CD4-positive, alpha-beta T cell (primary cell): ENCODE measurements around the gene SLC11A2. TPM values are rescaled to one million over a fixed set of nuclear protein-coding genes. Genes with fewer than 3 reads are reported as not detected.

Experiments
- ATAC-seq: fragments of 200-7000 bp; cut with Tn5 transposase; one replicate; pipeline ENCODE4 v1.10.0; 2022; ENCODE audit warnings: mild to moderate bottlenecking; ENCODE audit not compliant: poor library complexity
- CTCF ChIA-PET: fragments of 350-600 bp; sonication (Branson Sonifier 250); formaldehyde crosslinking; loops from one replicate; lab custom pipeline; 2021; ENCODE audit warnings: antibody characterized with exemption, inconsistent platforms; lab: Charles Lee
- POLR2A ChIA-PET: fragments of 350-600 bp; sonication (Branson Sonifier 250); formaldehyde crosslinking; loops from one replicate; lab custom pipeline; 2021; ENCODE audit warnings: antibody characterized with exemption, inconsistent platforms; lab: Charles Lee
- DNase-seq, 14 experiments: peaks; one replicate each; pipeline ENCODE4 v3.0.0-alpha.2; 2013 to 2020; ENCODE audit warnings: mixed read lengths in 2 of 14
- H3K27ac ChIP-seq, 2 donors: one replicate each; pipeline versions ENCODE4 v1.5.1 to v1.7.0; 2013; ENCODE audit warnings: low read length in 2 of 2, low read depth in 1 of 2, mild to moderate bottlenecking in 1 of 2
- H3K27me3 ChIP-seq, 2 experiments: 1 replicate in 1 of 2; 2 replicates in 1 of 2; pipeline versions ENCODE4 v1.6.1 to v1.7.0; 2013; ENCODE audit warnings: low read length in 2 of 2, control low read depth in 1 of 2, mild to moderate bottlenecking in 1 of 2, moderate library complexity in 1 of 2; ENCODE audit not compliant: insufficient read depth in 2 of 2, control insufficient read depth in 1 of 2
- H3K36me3 ChIP-seq: one replicate; pipeline ENCODE4 v1.6.1; 2013; ENCODE audit warnings: low read length, control low read depth; ENCODE audit not compliant: insufficient read depth
- H3K4me1 ChIP-seq: one replicate; pipeline ENCODE4 v1.6.1; 2013; ENCODE audit warnings: low read length, control low read depth; ENCODE audit not compliant: insufficient read depth
- H3K4me3 ChIP-seq: one replicate; pipeline ENCODE4 v1.5.1; 2013; ENCODE audit warnings: mild to moderate bottlenecking, low read length, moderate library complexity
- H3K9me3 ChIP-seq, 2 experiments: 1 replicate in 1 of 2; 2 replicates in 1 of 2; pipeline versions ENCODE4 v1.6.1 to v1.7.0; 2013; ENCODE audit warnings: low read length in 2 of 2, mild to moderate bottlenecking in 2 of 2, control low read depth in 1 of 2, moderate library complexity in 1 of 2; ENCODE audit not compliant: control insufficient read depth in 1 of 2, insufficient read depth in 1 of 2
- H3K27ac Mint-ChIP-seq: one replicate; pipeline ENCODE4 v1.8.0; 2020; ENCODE audit warnings: mixed read lengths
- H3K27me3 Mint-ChIP-seq: one replicate; pipeline ENCODE4 v1.8.0; 2021; ENCODE audit warnings: mixed read lengths
- H3K36me3 Mint-ChIP-seq: one replicate; pipeline ENCODE4 v1.8.0; 2021; ENCODE audit warnings: low read depth, mixed read lengths
- H3K4me1 Mint-ChIP-seq: one replicate; pipeline ENCODE4 v1.8.0; 2021; ENCODE audit warnings: low read depth, mixed read lengths
- H3K4me3 Mint-ChIP-seq: one replicate; pipeline ENCODE4 v1.8.0; 2020; ENCODE audit warnings: mild to moderate bottlenecking, mixed read lengths
- H3K9me3 Mint-ChIP-seq: one replicate; pipeline ENCODE4 v1.8.0; 2020; ENCODE audit warnings: mixed read lengths
- CTCF ChIP-seq: fragments of 200-600 bp; IDR thresholded peaks from one replicate; pipeline ENCODE4 v1.8.0; 2022; ENCODE audit warnings: antibody characterized with exemption, mild to moderate bottlenecking
- intact Hi-C, 2 experiments: fragments of 100-400 bp; cut with DNase I in 1 of 2; cut with micrococcal nuclease in 1 of 2; formaldehyde crosslinking; loops; one replicate each; pipeline versions ENCODE4 v1.15.1 to v1.9.0; 2023 to 2025; cut with DNase I, micrococcal nuclease
- polyA plus RNA-seq, 2 donors: library from polyadenylated mRNA; unstranded; fragments of 120-200 nt; gene quantifications; one replicate each; pipeline ENCODE4 v1.2.1, GENCODE V29; 2013
- total RNA-seq, 174 experiments: library from RNA in 2 of 174; stranded (reverse) in 2 of 174; gene quantifications; one replicate each; pipeline ENCODE4 v1.2.3 and lab custom pipeline; 2021 to 2026

The SLC11A2 gene
- total RNA-seq (10 to 100 TPM; 43.6 to 47.7 TPM), total RNA-seq (lab: John Stamatoyannopoulos, UW) (37.8 to 110 (median 68.8) reads per million in 172 experiments)
- polyA plus RNA-seq (2013, experiment 1 of 2) = 28.3 TPM
- 34.6 TPM for polyA plus RNA-seq (2013, experiment 2 of 2)

DNA sequence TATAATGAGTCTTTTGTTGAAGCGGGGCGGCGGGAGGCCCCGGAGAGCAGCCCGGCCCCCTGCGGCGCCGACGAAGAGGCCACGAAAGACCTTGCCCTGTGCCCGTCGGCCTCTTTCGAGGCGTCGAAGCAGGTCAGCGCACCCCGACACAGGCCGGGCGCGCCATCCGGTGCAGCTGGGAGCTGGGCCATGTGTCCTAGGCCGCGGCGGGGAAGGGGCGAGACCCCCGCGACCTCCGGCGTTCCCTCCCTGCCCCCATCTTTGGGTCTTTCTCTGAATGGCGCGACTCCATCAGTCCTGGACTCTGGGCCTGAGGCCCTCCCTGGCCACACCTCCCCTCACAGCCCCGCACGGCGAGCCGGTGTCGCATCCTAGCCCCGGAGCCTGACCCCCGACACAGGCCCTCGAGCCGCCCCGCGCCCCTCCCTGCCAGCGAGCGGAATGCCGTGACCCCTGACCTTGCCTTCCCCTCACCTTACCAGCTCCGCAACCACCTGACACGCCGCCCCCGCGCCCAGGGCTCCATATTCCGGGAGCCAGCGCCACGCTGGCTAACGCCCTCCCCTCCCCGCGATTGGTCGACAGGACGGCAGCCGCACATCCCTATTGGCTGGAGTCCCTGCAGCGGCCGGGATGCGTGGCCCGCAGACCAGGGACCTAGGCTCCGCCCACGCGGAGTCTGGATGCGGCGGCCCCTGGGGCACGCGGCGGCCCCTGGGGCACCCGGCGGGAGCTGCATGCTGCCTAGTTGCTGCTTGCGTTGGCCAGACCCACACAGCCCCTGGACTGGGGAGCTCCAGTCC lies at the start of gene SLC11A2:
Gene SLC11A2, minus strand, starts transcription at position 549 of the 803 bp plus-strand sequence. CDS start 15,656 bp downstream, outside the sequence.
- H3K4me1 Mint-ChIP-seq = peaks cover 63% of the 10 kb centered on the region
- CTCF ChIA-PET = interaction anchor here (0.6 to 1.6 kb wide), 6 partner anchors 15 to 261 kb away, joined by 3 to 10 read pairs (median 6); no protein-coding TSS in a partner anchor
- POLR2A ChIA-PET = interaction anchor here (0.5 to 3.6 kb wide), 19 partner anchors 10 to 1659 kb away, joined by 3 to 34 read pairs (median 5); partner anchors contain the start of genes ATF1, COX14, CSRNP2 and DAZAP2
- intact Hi-C loops = loop anchor here (1.0 to 5.0 kb wide), 7 partner anchors 17 to 261 kb away; partner anchors contain the start of gene ATF1 (in 1 of the 2)
- no peak for TF ChIP-seq CTCF
- Histone ChIP-seq H3K27me3 (no peaks in the 10 kb centered on the region), H3K9me3 (no peaks in the 10 kb centered on the region), H3K4me1 (peaks cover 57% of the 10 kb centered on the region), H3K4me3 (peak within 1 kb of the TSS; percentile 83), H3K36me3 (no peaks in the 10 kb centered on the region), H3K27ac (peak within 1 kb of the TSS; percentile 78 to 83)
- H3K27me3 Mint-ChIP-seq = no peaks in the 10 kb centered on the region
- H3K27ac Mint-ChIP-seq = peak within 1 kb of the TSS; percentile 92
- no peaks in the 10 kb centered on the region for H3K9me3 Mint-ChIP-seq
- peak within 1 kb of the TSS; percentile 97 for H3K4me3 Mint-ChIP-seq
- ATAC-seq (peak; percentile 86), DNase-seq (peak; percentile 80 to 96 (median 88))
- peaks cover 5% of the 10 kb centered on the region for H3K36me3 Mint-ChIP-seq

DNA sequence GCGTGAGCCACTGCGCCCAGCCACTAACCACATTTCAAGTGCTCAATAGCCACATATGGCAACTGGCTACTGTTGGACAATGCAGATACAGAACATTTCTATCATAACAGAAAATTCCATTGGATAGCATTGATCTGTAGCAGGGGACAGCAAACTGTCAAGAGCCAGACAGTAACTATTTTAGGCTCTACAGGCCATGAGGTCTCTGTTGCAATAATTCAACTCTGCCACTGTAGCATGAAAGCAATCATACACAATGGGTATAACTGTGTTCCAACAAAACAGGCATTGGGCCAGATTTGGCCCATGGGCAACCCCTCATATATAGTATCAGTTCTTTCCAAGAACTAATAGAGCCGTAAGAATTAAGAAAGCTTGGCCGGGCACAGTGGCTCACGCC lies 49.2 kb upstream of the SLC11A2 start:
- Histone ChIP-seq H3K36me3 (peaks cover 31% of the 10 kb centered on the region), H3K27me3 (no peaks in the 10 kb centered on the region), H3K9me3 (no peaks in the 10 kb centered on the region), H3K4me3 (no peak overlapping the region), H3K4me1 (peaks cover 10% of the 10 kb centered on the region), H3K27ac (no peak overlapping the region)
- Mint-ChIP-seq H3K27me3 (no peaks in the 10 kb centered on the region), H3K36me3 (peaks cover 57% of the 10 kb centered on the region), H3K4me3 (no peak overlapping the region), H3K9me3 (no peaks in the 10 kb centered on the region), H3K4me1 (peaks cover 37% of the 10 kb centered on the region), H3K27ac (no peak overlapping the region)
- ATAC-seq (no peak), DNase-seq (no peak)
- CTCF ChIA-PET = no interaction called here
- POLR2A ChIA-PET = interaction anchor here (1.0 kb wide), 1 partner anchor 163 kb away, joined by 3 read pairs; the partner anchor contains the start of gene DAZAP2
- intact Hi-C loops = no loop called here
- TF ChIP-seq CTCF = no peak

- intact Hi-C loops = no loop called here
- no peaks in the 10 kb centered on the region for H3K27me3 Mint-ChIP-seq
- H3K36me3 Mint-ChIP-seq = peaks cover 80% of the 10 kb centered on the region
- POLR2A ChIA-PET = no interaction called here
- peaks cover 58% of the 10 kb centered on the region for H3K36me3 ChIP-seq
- no peak overlapping the region for H3K4me3 Mint-ChIP-seq
- DNase-seq = no peak
- CTCF ChIA-PET = no interaction called here
- H3K4me1 Mint-ChIP-seq = peaks cover 9% of the 10 kb centered on the region
- H3K27ac ChIP-seq = no peak overlapping the region
- TF ChIP-seq CTCF = no peak
- ATAC-seq = no peak
- no peak overlapping the region for H3K4me3 ChIP-seq
- H3K4me1 ChIP-seq = peaks cover 10% of the 10 kb centered on the region
- H3K27ac Mint-ChIP-seq = no peak overlapping the region
- no peaks in the 10 kb centered on the region for H3K27me3 ChIP-seq
- no peaks in the 10 kb centered on the region for H3K9me3 ChIP-seq
- no peaks in the 10 kb centered on the region for H3K9me3 Mint-ChIP-seq
These were observed 45.5 kb upstream of the SLC11A2 start for GRCh38 chr12:51071663-51072062.
